ENCODE measurements around the gene CDK3. TPM values are rescaled to one million over a fixed set of nuclear protein-coding genes. Genes with fewer than 3 reads are reported as not detected.
A peak's percentile ranks its signal among the peaks of the same experiment; 100 is the strongest.
"Not testable (repeated sequence)": the region's sequence is repeated elsewhere in the genome, so short reads cannot be mapped to it uniquely, and the experiment has no call there.

The CDK3 gene
- total RNA-seq, 2 experiments from 2014 or later, result 7.5 to 8.2 TPM

DNA sequence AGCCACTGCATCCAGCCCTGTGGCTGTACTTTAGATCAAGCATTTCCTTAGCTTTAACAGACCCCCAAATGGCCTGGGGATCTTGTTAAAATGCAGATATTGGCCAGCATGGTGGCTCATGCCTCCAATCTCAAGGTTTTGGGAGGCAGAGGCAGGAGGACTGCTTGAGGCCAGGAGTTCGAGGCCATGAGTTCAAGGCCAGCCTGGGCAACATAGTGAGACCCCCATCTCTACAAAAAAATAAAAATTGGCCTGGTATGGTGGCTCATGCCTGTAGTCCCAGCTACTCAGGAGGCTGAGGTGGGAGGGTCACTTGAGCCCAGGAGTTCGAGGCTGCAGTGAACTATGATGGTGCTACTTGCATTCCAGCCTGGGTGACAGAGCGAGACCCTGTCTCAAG, 42.2 kb downstream of the CDK3 start:
- DNase-seq; H3K4me3 Mint-ChIP-seq; H3K27me3 Mint-ChIP-seq; H3K4me1 Mint-ChIP-seq; ATAC-seq (ENCODE audit: low read depth); H3K9me3 Mint-ChIP-seq; H3K27ac Mint-ChIP-seq: not testable (repeated sequence)
- POLR2A ChIA-PET, result interaction anchor here (0.6 kb wide), 1 partner anchor 173 kb away, joined by 4 read pairs; no protein-coding TSS in a partner anchor
- peaks cover 36% of the 10 kb centered on the region for H3K36me3 Mint-ChIP-seq

DNA sequence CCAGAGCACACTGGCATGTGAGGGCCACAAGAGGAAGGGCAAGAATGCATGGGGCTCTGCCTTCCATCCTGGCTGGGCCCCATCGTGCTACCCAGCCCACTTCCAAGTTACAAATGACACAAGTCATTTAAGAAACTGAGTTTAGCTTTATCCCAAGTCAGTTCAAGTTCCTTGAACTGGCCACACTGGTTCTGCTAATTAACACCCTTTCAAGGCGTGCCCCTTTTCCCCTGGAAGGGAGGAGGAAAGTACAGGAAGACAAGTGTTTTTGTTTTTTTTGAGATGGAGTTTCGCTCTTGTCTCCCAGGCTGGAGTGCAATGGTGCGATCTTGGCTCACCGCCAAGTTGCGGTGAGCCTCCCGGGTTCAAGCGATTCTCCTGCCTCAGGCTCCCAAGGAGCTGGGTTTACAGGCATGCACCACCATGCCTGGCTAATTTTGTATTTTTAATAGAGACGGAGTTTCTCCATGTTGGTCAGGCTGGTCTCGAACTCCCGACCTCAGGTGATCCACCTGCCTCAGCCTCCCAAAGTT, 43.9 kb downstream of the CDK3 start:
- POLR2A ChIA-PET; H3K27me3 Mint-ChIP-seq; DNase-seq; ATAC-seq (ENCODE audit: low read depth); H3K9me3 Mint-ChIP-seq; H3K4me3 Mint-ChIP-seq; H3K4me1 Mint-ChIP-seq; H3K27ac Mint-ChIP-seq: not testable (repeated sequence)
- peaks cover 30% of the 10 kb centered on the region for H3K36me3 Mint-ChIP-seq

DNA sequence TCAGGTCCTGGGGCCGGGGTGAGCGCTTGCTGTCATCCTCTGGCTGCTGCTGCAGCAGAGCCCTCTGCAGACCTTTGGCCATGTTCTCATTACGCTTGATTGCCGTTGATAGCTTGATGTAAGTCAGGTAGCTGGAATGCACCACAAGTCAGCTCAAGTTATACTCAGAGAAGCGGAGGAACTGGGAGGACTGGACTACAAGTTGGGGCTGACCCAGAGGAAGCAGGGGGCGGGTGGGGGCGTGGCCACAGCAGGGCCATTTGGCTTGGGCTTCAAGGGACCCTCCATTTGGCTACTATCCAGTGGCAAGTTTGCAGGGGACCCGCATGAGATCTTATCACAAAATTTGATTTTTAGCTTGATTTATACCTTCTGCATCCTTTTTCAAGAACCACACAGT, 45.4 kb downstream of the CDK3 start:
- Mint-ChIP-seq H3K27me3 (no peaks in the 10 kb centered on the region), H3K36me3 (peaks cover 34% of the 10 kb centered on the region), H3K27ac (no peak overlapping the region), H3K9me3 (no peaks in the 10 kb centered on the region), H3K4me1 (peaks cover 4% of the 10 kb centered on the region), H3K4me3 (no peak overlapping the region)
- ATAC-seq (ENCODE audit: low read depth) (no peak), DNase-seq (no peak)
- POLR2A ChIA-PET, result interaction anchor here (0.6 kb wide), 1 partner anchor 58 kb away, joined by 4 read pairs; no protein-coding TSS in a partner anchor

DNA sequence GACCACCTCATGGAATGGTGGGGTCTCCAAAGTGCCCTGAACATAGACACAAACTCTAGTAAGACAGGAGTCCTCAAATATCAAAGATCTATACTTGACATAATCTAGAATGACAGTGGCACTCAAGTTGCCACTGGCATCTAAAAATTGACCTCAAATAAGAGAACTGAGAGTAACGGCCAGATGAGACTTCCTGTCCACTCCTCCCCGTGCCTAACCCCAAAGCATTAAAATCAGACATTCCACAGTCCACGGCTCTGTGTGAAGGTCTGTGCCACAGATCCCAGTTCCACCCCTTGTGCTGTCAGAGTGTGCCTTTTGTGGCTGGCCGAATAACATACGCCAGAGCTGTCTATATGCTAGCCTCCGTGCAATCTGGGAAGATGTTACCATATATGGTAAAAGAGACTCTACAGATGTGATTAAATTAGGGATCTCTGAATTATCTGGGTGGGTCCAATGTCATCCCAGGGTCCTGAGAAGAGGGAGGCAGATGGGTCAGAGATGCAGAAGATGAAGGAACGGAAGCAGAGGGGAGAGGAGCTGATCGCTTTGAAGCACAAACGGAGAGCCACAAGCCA, 47.5 kb downstream of the CDK3 start:
- Mint-ChIP-seq H3K9me3 (no peaks in the 10 kb centered on the region), H3K27ac (peak overlapping the region; percentile 30), H3K4me3 (no peak overlapping the region), H3K27me3 (no peaks in the 10 kb centered on the region), H3K36me3 (peaks cover 27% of the 10 kb centered on the region), H3K4me1 (peaks cover 4% of the 10 kb centered on the region)
- ATAC-seq (ENCODE audit: low read depth), result no peak
- POLR2A ChIA-PET, result no interaction called here
- DNase-seq, result no peak

- POLR2A ChIA-PET, result no interaction called here
- Mint-ChIP-seq H3K27me3 (no peaks in the 10 kb centered on the region), H3K4me3 (no peak overlapping the region), H3K4me1 (peaks cover 4% of the 10 kb centered on the region), H3K36me3 (peaks cover 24% of the 10 kb centered on the region), H3K9me3 (no peaks in the 10 kb centered on the region), H3K27ac (no peak overlapping the region)
- no peak for ATAC-seq (ENCODE audit: low read depth)
- no peak for DNase-seq
Measured at GRCh38 chr17:76048711-76049110, 48.1 kb downstream of the CDK3 start.

DNA sequence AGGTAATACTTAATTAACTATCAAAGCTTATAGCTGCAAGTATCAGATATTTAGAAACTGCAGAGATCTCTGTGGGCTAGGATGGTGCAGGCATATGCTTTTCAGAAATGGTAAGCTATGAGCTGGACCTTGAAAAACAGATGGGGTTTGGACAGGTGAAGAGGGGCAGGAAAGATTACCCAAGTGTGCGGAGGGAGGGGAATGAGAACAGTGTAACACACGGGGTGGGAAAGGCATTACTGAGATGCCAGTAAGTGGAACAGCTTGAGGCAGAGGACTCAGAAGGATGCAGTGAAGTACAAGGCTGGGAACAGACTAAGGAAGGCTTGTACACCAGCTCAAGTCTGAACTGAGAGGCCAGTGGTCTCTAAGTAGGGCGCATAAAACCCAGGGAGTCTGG, 48.6 kb downstream of the CDK3 start:
- H3K36me3 Mint-ChIP-seq, result peaks cover 26% of the 10 kb centered on the region
- no peaks in the 10 kb centered on the region for H3K27me3 Mint-ChIP-seq
- no peak overlapping the region for H3K27ac Mint-ChIP-seq
- POLR2A ChIA-PET, result no interaction called here
- H3K4me3 Mint-ChIP-seq, result no peak overlapping the region
- ATAC-seq (ENCODE audit: low read depth) (no peak), DNase-seq (no peak)
- peaks cover 4% of the 10 kb centered on the region for H3K4me1 Mint-ChIP-seq
- H3K9me3 Mint-ChIP-seq, result no peaks in the 10 kb centered on the region

DNA sequence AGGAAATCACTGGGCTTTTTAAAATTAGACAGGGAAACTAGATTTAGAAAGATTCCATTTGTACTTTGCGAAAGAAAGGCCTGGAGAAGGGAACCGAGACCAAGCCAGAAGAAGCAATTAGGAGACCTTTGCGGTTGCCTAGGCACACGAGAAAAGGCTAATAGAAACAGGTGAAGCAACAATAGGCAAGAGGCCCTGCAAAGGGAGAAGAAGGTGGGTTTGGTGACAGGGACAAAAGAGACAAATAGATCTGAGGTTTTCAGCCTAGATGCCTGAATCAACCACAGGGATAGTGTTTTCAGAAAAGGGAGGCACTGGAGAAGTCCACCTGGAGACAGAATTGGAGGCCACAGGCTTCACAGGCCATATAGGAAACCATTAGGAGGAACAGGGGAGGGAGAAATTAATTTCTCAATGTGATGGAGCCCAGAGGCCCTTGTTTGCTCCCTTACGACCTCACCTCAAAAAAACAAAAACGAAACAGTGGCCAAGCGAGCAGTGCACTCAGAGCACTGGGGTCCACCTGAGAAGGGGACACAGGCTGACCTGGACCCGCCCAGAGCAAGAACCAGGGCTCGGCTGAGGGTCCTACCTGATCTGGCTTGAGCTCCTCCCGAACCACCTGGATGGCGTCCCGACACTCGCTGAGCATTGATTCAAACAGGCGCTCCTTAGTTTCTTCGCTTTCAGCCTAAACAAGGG, 49.3 kb downstream of the CDK3 start:
- no peaks in the 10 kb centered on the region for H3K27me3 Mint-ChIP-seq
- no peaks in the 10 kb centered on the region for H3K9me3 Mint-ChIP-seq
- peaks cover 4% of the 10 kb centered on the region for H3K4me1 Mint-ChIP-seq
- no peak overlapping the region for H3K27ac Mint-ChIP-seq
- DNase-seq (no peak), ATAC-seq (ENCODE audit: low read depth) (no peak)
- POLR2A ChIA-PET, result no interaction called here
- H3K36me3 Mint-ChIP-seq, result peaks cover 25% of the 10 kb centered on the region
- H3K4me3 Mint-ChIP-seq, result no peak overlapping the region

- H3K27me3 Mint-ChIP-seq, result no peaks in the 10 kb centered on the region
- H3K4me3 Mint-ChIP-seq, result no peak overlapping the region
- POLR2A ChIA-PET, result interaction anchor here (0.5 kb wide), 1 partner anchor 151 kb away, joined by 3 read pairs; no protein-coding TSS in a partner anchor
- H3K36me3 Mint-ChIP-seq, result peaks cover 19% of the 10 kb centered on the region
- DNase-seq (no peak), ATAC-seq (ENCODE audit: low read depth) (no peak)
- H3K27ac Mint-ChIP-seq, result no peak overlapping the region
- H3K9me3 Mint-ChIP-seq, result no peaks in the 10 kb centered on the region
- peaks cover 4% of the 10 kb centered on the region for H3K4me1 Mint-ChIP-seq
Measured at GRCh38 chr17:76050538-76051467, 50.1 kb downstream of the CDK3 start.

DNA sequence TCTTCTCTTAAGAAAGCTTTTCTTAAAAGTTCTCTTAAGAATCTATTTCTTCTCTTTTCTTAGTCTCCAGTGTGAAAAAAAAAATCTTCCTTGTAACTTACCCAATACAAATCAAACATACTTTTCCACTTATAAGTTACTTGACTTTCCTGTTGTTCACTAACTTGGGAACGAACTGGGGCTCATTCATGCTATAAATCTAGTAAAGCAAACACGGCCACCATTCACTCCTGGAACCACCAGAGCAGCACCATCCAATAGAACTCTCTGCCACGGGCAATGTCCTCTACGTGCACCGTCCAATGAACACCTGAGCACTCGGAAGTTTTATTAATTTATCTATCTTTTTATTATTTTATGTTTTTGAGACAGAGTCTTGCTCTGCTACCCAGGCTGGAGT, 50.9 kb downstream of the CDK3 start:
- H3K36me3 Mint-ChIP-seq, result peaks cover 19% of the 10 kb centered on the region
- DNase-seq, result no peak
- POLR2A ChIA-PET, result no interaction called here
- ATAC-seq (ENCODE audit: low read depth), result no peak
- no peaks in the 10 kb centered on the region for H3K9me3 Mint-ChIP-seq
- no peak overlapping the region for H3K27ac Mint-ChIP-seq
- no peaks in the 10 kb centered on the region for H3K27me3 Mint-ChIP-seq
- H3K4me3 Mint-ChIP-seq, result no peak overlapping the region
- peaks cover 4% of the 10 kb centered on the region for H3K4me1 Mint-ChIP-seq

- no peak for DNase-seq
- H3K4me3 Mint-ChIP-seq, result no peak overlapping the region
- H3K36me3 Mint-ChIP-seq, result peaks cover 20% of the 10 kb centered on the region
- ATAC-seq (ENCODE audit: low read depth), result no peak
- no peaks in the 10 kb centered on the region for H3K9me3 Mint-ChIP-seq
- H3K27ac Mint-ChIP-seq, result no peak overlapping the region
- H3K27me3 Mint-ChIP-seq, result no peaks in the 10 kb centered on the region
- no peaks in the 10 kb centered on the region for H3K4me1 Mint-ChIP-seq
- POLR2A ChIA-PET, result interaction anchor here (0.6 to 0.7 kb wide), 2 partner anchors 81 to 428 kb away, joined by 7 to 8 read pairs; no protein-coding TSS in a partner anchor
Measured at GRCh38 chr17:76053246-76054111, 52.8 kb downstream of the CDK3 start.

GRCh38 chr17:76054112-76054476, 53.4 kb downstream of the CDK3 start:
- H3K4me1 Mint-ChIP-seq, result no peaks in the 10 kb centered on the region
- DNase-seq (no peak), ATAC-seq (ENCODE audit: low read depth) (no peak)
- H3K36me3 Mint-ChIP-seq, result peaks cover 26% of the 10 kb centered on the region
- H3K27ac Mint-ChIP-seq, result no peak overlapping the region
- POLR2A ChIA-PET, result no interaction called here
- H3K27me3 Mint-ChIP-seq, result no peaks in the 10 kb centered on the region
- no peaks in the 10 kb centered on the region for H3K9me3 Mint-ChIP-seq
- H3K4me3 Mint-ChIP-seq, result no peak overlapping the region

Data from activated naive CD8-positive, alpha-beta T cell treated with anti-CD3 and anti-CD28 coated beads, Interleukin-2, amount 10 ng/mL, durations not matched to agents 7 days and 5 days (primary cell).